IPS DF 6.9 (cell line): Measurements from ENCODE around the gene MYOM1.
"Not testable (repeated sequence)": the region's sequence is repeated elsewhere in the genome, so short reads cannot be mapped to it uniquely, and the experiment has no call there.

Source experiments
- DNase-seq: peaks from one replicate; pipeline ENCODE4 v3.0.0-alpha.2; 2013; ENCODE audit warnings: low read depth, low spot score
- H3K27ac ChIP-seq: one replicate; pipeline ENCODE4 v1.5.1; 2013; ENCODE audit warnings: low read length, control low read depth
- H3K27me3 ChIP-seq: 2 replicates; pipeline ENCODE4 v1.6.1; 2013; ENCODE audit warnings: mild to moderate bottlenecking, low read length; ENCODE audit not compliant: control insufficient read depth, insufficient read depth
- H3K36me3 ChIP-seq: 2 replicates; pipeline ENCODE4 v1.6.1; 2013; ENCODE audit warnings: low read length; ENCODE audit not compliant: control insufficient read depth, insufficient read depth
- H3K4me1 ChIP-seq: 2 replicates; pipeline ENCODE4 v1.6.1; 2013; ENCODE audit warnings: low read length; ENCODE audit not compliant: control insufficient read depth, insufficient read depth
- H3K4me3 ChIP-seq: 2 replicates; pipeline ENCODE4 v1.5.1; 2013; ENCODE audit warnings: mild to moderate bottlenecking, low read length
- H3K9me3 ChIP-seq: 2 replicates; pipeline ENCODE4 v1.6.1; 2013; ENCODE audit warnings: low read length, inconsistent platforms; ENCODE audit not compliant: control insufficient read depth, insufficient read depth
- WGBS: extraction: QIAGEN DNeasy Blood & Tissue Kit; methylation state at CpG from one replicate; pipeline ENCODE4 v1.1.7; 2013; ENCODE audit warnings: mixed read lengths, missing lambda C conversion rate; ENCODE audit not compliant: insufficient read length, insufficient coverage; 5-methylcytosine and 5-hydroxymethylcytosine counted together

The MYOM1 gene

DNA sequence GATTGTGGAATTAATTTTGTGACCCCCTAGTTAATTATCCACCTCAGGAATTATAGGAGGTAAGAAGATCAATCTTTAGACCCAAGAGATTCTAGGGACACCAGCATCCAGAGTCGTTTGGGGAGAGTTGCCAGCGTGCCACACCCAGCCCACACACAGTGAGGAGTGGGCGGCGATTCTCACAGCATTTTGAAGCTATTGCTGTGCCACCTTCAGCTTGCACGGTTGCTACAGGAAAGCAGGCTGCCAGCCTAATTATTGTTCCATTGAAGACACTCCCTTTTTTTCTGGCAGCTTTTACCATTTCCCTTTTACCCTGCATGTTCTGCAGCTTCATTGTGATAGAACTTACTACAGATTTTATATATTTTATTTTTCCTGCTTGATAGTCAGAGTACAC, 14.7 kb upstream of the MYOM1 start:
- WGBS, result no CpG with 5 or more reads among the region's 5 CpGs
- Histone ChIP-seq H3K36me3 (no peaks in the 10 kb centered on the region), H3K4me1 (no peaks in the 10 kb centered on the region), H3K4me3 (no peak overlapping the region), H3K27me3 (no peaks in the 10 kb centered on the region), H3K27ac (no peak overlapping the region), H3K9me3 (no peaks in the 10 kb centered on the region)
- no peak for DNase-seq

- H3K4me1 ChIP-seq, result no peaks in the 10 kb centered on the region; the same call in 1 of the 2 replicates
- H3K27ac ChIP-seq, result no peak overlapping the region
- WGBS, result no CpG with 5 or more reads among the region's 4 CpGs
- H3K9me3 ChIP-seq, result no peaks in the 10 kb centered on the region
- H3K4me3 ChIP-seq, result no peak overlapping the region
- H3K27me3 ChIP-seq, result no peaks in the 10 kb centered on the region
- H3K36me3 ChIP-seq, result no peaks in the 10 kb centered on the region
- no peak for DNase-seq
Measured at GRCh38 chr18:3233433-3234168, 13.8 kb upstream of the MYOM1 start.

DNA sequence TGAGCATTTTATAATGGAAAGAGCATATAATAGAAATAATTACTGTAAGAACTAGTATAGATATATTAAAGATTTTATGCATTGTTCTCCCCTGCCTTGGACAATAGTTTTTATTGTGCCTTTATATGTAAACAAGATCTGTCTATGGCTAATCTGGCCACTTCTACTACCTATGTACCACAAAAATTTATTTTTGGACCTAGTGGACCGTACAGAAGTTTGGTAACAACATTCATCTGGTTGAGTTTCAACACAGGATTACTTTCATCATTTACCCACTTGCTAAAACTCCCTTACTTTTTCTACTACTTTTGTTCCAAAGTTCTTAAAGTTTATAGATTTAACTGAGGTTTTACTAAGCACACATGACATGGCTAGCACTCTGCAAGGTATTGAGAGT, 13.2 kb upstream of the MYOM1 start:
- no peaks in the 10 kb centered on the region for H3K9me3 ChIP-seq
- H3K4me1 ChIP-seq, result no peaks in the 10 kb centered on the region; the same call in 1 of the 2 replicates
- no peak overlapping the region for H3K4me3 ChIP-seq
- no CpG with 5 or more reads among the region's 1 CpG for WGBS
- no peak for DNase-seq
- no peaks in the 10 kb centered on the region for H3K36me3 ChIP-seq
- no peaks in the 10 kb centered on the region for H3K27me3 ChIP-seq
- H3K27ac ChIP-seq, result no peak overlapping the region

- Histone ChIP-seq H3K4me3 (no peak overlapping the region), H3K27me3 (no peaks in the 10 kb centered on the region), H3K9me3 (no peaks in the 10 kb centered on the region), H3K27ac (no peak overlapping the region), H3K4me1 (no peaks in the 10 kb centered on the region; the same call in 1 of the 2 replicates), H3K36me3 (no peaks in the 10 kb centered on the region)
- DNase-seq, result no peak
- no CpG with 5 or more reads among the region's 9 CpGs for WGBS
Measured at GRCh38 chr18:3230401-3231334, 10.9 kb upstream of the MYOM1 start.

DNA sequence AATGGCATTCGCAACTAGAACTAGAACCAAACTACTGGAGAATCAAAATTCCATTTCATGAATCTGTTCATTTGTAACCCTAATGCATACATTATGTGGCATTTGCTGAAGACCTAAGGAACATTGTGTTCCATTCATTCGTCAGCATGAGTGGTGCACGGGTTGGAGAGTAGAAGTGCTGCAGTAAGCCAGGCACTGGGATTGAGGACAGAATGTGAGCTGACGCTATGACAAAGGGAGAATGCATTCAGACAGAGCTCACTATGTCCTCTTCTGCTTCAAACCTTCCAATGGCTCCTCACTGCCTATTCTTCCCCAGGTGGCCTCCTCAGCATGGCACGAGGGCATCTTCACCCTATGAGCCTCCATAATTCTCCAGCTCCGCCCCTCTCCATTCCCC, 6.3 kb upstream of the MYOM1 start:
- H3K9me3 ChIP-seq, result no peaks in the 10 kb centered on the region
- no peak overlapping the region for H3K4me3 ChIP-seq
- H3K27ac ChIP-seq, result no peak overlapping the region
- H3K4me1 ChIP-seq, result no peaks in the 10 kb centered on the region; the same call in 1 of the 2 replicates
- H3K27me3 ChIP-seq, result no peaks in the 10 kb centered on the region
- H3K36me3 ChIP-seq, result no peaks in the 10 kb centered on the region
- no peak for DNase-seq
- WGBS, result no CpG with 5 or more reads among the region's 6 CpGs

DNA sequence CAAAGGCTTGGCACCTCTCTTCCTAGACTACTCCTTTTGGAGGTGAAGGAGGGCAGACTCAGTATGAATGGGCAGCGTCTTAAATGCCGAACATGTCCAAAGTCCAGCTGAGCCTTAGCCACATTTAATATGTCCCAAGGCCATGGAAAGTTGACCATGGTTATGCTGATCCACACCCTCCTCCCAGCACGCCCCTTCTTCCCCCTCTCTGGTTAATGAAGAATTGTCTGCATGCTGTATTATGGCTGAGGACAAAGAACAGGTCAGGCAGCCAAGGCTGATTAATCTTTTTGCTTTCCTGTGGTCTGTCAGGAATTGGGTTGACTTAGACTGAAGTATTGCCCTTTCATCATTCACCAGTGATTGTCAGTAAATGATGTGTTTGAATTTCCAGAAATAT, 5.8 kb upstream of the MYOM1 start:
- no peaks in the 10 kb centered on the region; the same call in 1 of the 2 replicates for H3K4me1 ChIP-seq
- WGBS, result no CpG with 5 or more reads among the region's 3 CpGs
- no peaks in the 10 kb centered on the region for H3K9me3 ChIP-seq
- H3K27ac ChIP-seq, result no peak overlapping the region
- H3K36me3 ChIP-seq, result no peaks in the 10 kb centered on the region
- H3K4me3 ChIP-seq, result no peak overlapping the region
- DNase-seq, result no peak
- H3K27me3 ChIP-seq, result no peaks in the 10 kb centered on the region

GRCh38 chr18:3224223-3224622, 4.5 kb upstream of the MYOM1 start:
- WGBS, result no CpG with 5 or more reads among the region's 3 CpGs
- Histone ChIP-seq H3K27ac (no peak overlapping the region), H3K27me3 (no peaks in the 10 kb centered on the region), H3K36me3 (no peaks in the 10 kb centered on the region), H3K4me1 (no peaks in the 10 kb centered on the region; the same call in 1 of the 2 replicates), H3K9me3 (no peaks in the 10 kb centered on the region), H3K4me3 (no peak overlapping the region)
- DNase-seq, result no peak

GRCh38 chr18:3223356-3223755, 3.6 kb upstream of the MYOM1 start:
- Histone ChIP-seq H3K27ac (no peak overlapping the region), H3K27me3 (no peaks in the 10 kb centered on the region), H3K4me1 (no peaks in the 10 kb centered on the region), H3K36me3 (no peaks in the 10 kb centered on the region), H3K4me3 (no peak overlapping the region), H3K9me3 (no peaks in the 10 kb centered on the region)
- no CpG with 5 or more reads among the region's 1 CpG for WGBS
- no peak for DNase-seq

GRCh38 chr18:3221496-3221895, 1.7 kb upstream of the MYOM1 start:
- no CpG with 5 or more reads among the region's 6 CpGs for WGBS
- Histone ChIP-seq H3K4me1 (no peaks in the 10 kb centered on the region), H3K27ac (no peak overlapping the region), H3K9me3 (no peaks in the 10 kb centered on the region), H3K4me3 (no peak overlapping the region), H3K36me3 (no peaks in the 10 kb centered on the region), H3K27me3 (no peaks in the 10 kb centered on the region)
- no peak for DNase-seq

- not testable (repeated sequence) for H3K27me3 ChIP-seq, H3K27ac ChIP-seq
Measured at GRCh38 chr18:3220868-3221267, 1.1 kb upstream of the MYOM1 start.

More at GRCh38 chr18:3220868-3221267, 1.1 kb upstream of the MYOM1 start:
- H3K4me1 ChIP-seq, H3K4me3 ChIP-seq, H3K9me3 ChIP-seq, DNase-seq, H3K36me3 ChIP-seq: not testable (repeated sequence)
- WGBS, result no CpG with 5 or more reads among the region's 4 CpGs
